Endothelial cell of umbilical vein (primary cell): ENCODE measurements around the gene MEGF11.

Source experiments
- EZH2 ChIP-seq: IDR thresholded peaks from 2 replicates; pipeline ENCODE4 v1.6.1; 2012; ENCODE audit warnings: borderline replicate concordance, low read depth, mild to moderate bottlenecking, moderate library complexity, low read length, inconsistent platforms; ENCODE audit not compliant: severe bottlenecking
- POLR2A ChIP-seq: IDR thresholded peaks from 2 replicates; pipeline ENCODE4 v1.6.1; 2012; ENCODE audit warnings: low read depth, mild to moderate bottlenecking, control low read depth, low read length

- TF ChIP-seq EZH2, result no peak
- no peak for TF ChIP-seq POLR2A
These were observed 367.8 kb downstream of the MEGF11 start for GRCh38 chr15:65885668-65886218.
